Measurements from ENCODE around the gene TALDO1.
"Not testable (repeated sequence)": the region's sequence is repeated elsewhere in the genome, so short reads cannot be mapped to it uniquely, and the experiment has no call there.

TALDO1 gene

DNA sequence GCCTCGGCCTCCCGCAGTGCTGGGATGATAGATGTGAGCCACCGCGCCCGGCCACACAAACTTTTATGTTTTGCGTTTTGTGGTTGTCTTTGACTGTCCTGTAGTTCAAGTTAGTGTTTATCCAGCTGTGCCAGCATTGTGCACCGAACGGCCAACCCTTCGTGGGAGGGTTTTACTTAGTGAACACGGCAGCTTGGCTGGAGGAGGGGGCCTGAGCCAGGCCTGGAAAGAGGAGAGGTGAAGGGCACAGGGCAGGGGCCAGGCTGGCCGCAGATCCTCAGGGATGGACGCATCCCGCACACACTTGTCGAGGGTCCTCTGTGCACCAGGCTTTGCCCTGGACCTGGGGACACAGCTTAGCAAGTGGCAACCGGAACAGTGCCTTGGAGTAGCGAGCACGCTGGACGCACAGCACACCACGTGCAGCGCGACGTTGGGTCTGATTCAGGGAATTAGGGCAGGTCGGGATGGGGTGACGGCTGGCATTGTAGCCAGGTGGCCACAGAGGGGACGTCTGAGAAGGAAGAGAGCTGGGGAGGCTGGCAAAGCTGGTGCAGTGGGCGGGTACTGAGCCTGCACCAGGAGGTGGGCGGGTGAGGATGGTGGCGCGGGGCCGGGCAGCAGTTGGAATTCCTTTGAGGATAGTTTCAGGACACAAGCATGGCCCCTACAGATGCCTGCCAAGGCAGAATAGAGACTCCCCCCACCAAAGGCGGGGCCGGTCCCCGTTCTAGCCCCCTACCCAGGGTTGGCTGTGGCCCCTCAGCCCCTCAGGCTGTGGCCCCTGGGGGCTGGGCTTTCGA, 27.8 kb upstream of the TALDO1 start:
- DNase-seq (ENCODE audit: low spot score) = no peak

DNA sequence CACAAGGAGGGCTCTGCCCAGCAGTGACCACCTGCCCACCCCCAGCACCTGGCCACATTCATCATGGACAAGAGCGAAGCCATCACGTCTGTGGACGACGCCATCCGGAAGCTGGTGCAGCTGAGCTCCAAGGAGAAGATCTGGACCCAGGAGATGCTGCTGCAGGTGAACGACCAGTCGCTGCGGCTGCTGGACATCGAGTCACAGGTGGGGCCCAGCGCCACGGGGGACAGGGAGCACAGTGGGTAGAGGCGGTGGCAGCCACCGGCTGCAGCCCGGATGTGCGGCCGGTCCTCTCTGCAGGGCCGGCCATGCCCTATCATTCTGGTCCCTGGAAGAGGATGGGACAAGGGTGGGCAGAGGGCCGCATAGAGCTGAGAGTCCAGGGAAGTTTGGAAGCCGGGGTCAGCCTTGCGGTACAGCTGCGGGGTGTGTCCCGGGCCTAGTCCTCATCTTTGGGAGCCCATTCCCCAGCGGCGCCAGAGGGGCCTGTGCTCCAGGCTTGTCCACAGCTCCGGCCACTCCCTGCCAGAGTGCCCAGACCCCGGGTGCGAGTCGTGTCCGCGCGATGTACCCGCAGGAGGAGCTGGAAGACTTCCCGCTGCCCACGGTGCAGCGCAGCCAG, 27.1 kb upstream of the TALDO1 start:
- DNase-seq (ENCODE audit: low spot score) = no peak

DNA sequence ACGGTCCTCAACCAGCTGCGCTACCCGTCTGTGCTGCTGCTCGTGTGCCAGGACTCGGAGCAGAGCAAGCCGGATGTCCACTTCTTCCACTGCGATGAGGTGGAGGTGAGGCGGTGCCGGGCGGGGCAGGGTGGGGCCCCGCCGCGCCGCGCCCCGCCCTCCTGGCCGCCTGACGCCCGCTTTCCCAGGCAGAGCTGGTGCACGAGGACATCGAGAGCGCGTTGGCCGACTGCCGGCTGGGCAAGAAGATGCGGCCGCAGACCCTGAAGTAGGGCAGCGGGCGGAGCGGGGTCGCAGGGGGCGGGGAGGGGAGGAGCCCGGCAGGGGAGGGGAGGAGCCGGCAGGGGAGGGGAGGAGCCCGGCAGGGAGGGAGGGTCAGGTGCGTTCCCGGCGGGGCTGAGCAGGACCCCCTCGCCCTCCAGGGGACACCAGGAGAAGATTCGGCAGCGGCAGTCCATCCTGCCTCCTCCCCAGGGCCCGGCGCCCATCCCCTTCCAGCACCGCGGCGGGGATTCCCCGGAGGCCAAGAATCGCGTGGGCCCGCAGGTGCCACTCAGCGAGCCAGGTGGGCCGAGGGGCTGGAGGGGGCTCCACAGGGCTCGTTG, 26.5 kb upstream of the TALDO1 start:
- DNase-seq (ENCODE audit: low spot score) = no peak

DNA sequence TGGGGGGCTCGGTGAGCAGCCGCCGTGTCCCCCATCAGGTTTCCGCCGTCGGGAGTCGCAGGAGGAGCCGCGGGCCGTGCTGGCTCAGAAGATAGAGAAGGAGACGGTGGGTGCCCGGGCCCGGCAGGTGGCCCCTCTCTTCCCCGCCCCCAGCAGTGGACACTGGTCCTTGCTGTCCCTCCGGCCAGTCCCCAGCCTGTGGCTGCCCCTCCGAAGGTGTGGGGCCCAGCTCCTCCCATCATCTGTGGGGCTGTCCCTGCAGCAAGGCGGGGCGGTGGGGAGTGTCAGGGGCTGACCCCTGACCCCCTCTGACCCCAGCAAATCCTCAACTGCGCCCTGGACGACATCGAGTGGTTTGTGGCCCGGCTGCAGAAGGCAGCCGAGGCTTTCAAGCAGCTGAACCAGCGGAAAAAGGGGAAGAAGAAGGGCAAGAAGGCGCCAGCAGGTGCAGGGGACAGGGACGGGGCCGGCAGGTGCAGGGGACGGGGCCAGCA, 26.0 kb upstream of the TALDO1 start:
- DNase-seq (ENCODE audit: low spot score) = no peak

DNA sequence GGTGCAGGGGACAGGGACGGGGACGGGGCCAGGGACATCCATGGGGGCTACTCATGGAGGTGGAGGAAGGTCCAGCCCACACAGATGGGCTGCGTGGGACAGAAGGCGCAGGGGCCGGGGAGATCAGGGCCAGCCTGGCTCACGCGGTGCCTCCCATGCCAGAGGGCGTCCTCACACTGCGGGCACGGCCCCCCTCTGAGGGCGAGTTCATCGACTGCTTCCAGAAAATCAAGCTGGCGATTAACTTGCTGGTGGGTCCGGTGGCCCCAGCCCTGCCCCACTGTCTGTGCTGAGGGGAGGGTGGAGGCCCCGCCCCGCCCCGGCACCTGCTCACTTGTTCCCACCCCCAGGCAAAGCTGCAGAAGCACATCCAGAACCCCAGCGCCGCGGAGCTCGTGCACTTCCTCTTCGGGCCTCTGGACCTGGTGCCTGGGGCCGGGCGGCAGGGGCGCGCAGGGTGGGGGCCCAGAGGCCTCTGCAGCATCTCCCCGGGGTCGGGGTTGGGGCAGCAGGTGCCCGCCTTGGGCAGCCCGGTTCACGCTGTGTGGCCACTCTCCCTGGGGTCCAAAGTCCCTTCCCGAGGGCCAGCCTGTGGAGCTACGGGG, 25.4 kb upstream of the TALDO1 start:
- DNase-seq (ENCODE audit: low spot score) = no peak

DNA sequence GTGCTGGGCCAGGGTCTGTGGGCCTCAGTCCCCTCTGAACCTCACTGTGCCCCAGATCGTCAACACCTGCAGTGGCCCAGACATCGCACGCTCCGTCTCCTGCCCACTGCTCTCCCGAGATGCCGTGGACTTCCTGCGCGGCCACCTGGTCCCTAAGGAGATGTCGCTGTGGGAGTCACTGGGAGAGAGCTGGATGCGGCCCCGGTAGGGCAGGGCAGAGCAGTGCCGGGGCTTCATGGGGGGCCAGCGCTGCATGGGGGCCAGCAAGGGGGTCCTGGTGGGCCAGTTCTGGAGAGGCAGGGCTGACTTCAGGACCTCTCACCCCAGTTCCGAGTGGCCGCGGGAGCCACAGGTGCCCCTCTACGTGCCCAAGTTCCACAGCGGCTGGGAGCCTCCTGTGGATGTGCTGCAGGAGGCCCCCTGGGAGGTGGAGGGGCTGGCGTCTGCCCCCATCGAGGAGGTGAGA, 24.9 kb upstream of the TALDO1 start:
- DNase-seq (ENCODE audit: low spot score) = no peak

DNA sequence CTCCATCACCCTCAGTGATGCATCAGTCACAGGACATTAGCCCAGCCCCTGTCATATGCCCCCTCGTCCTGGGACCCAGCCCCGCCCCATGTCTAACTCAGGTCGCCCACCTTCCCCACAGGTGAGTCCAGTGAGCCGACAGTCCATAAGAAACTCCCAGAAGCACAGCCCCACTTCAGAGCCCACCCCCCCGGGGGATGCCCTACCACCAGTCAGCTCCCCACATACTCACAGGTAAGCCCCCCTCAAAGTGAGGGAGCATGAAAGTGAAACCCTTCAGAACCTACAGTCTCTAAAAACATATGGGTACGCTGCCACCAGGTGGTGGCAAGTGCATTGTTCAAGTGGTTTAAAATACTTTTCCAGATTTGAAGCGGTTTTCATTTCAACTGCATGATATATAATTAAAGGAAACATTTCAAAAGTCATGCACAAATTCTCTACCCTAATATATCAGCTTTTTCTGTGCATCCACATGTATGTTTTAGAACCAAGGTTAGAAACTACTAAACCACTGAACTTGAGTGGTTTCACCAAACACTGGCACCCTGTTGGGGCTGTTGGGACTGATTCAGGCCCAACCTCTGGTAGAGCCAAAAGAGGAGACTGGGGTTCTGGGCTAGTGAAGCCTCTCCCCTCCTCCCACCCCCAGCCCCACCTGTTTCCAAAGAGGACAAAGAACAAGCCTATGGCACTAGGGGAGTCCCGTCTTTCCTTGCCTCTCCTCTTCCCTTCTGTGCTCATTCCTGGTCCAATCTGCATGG, 24.0 kb upstream of the TALDO1 start:
- DNase-seq (ENCODE audit: low spot score) = peak; percentile 75

DNA sequence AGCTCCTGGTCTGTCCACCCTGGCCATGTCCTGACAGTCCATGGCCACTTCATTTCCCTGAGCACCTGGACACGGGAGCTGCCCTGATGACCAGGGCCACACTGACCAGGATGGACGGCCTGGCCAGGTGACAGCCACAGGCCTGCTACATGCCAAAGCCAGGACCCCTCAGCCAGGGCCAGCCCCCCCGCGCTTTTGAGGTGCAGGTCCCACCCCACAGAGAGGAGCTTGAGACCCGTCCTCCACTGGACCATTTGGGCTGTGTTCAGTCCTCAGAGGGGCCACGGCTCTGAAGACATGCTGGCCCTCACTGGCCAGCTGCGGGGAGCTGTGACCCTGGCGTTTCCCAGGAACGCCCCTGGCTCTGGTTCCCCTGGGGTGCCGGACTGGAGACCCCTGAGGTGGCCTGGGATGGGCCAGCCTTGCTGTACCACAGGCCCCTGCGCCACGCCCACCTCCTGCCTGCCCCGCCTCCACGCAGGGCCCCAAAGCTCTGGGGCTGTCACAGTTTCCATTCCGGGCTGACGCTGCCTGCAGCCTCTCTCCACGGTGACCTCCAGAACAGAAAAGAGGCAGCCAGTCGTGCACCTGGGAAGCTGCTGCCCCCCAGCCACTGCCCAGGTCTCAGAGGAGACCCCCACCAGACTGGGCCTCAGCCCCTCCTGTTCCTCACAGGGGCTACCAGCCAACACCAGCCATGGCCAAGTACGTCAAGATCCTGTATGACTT, 23.1 kb upstream of the TALDO1 start:
- DNase-seq (ENCODE audit: low spot score) = no peak

DNA sequence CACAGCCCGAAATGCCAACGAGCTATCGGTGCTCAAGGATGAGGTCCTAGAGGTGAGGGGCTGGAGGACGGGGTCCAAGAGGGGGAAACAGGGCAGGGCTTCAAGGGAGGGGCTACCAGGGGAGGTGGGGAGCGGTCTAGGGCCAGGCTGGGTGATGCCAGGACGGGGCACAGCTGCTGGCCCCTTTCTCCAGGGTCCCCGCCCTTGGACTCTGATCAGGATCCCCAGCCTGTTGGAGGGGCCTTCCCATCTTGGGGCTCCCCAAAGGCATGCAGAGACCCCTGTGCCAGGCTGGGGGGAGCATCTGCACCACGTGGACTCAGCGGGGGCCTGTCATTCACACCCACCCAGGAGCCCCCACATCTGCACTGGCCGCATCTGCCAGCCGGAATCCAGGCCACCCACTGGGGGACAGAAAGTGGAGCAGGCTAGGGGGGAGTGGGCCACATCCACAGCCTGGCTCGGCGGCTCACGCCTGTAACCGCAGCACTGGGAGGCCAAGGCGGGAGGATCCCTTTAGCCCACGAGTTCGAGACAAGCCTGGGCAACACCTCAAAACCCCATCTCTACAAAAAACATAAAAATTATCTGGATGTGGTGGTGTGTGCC, 22.4 kb upstream of the TALDO1 start:
- DNase-seq (ENCODE audit: low spot score) = no peak

DNA sequence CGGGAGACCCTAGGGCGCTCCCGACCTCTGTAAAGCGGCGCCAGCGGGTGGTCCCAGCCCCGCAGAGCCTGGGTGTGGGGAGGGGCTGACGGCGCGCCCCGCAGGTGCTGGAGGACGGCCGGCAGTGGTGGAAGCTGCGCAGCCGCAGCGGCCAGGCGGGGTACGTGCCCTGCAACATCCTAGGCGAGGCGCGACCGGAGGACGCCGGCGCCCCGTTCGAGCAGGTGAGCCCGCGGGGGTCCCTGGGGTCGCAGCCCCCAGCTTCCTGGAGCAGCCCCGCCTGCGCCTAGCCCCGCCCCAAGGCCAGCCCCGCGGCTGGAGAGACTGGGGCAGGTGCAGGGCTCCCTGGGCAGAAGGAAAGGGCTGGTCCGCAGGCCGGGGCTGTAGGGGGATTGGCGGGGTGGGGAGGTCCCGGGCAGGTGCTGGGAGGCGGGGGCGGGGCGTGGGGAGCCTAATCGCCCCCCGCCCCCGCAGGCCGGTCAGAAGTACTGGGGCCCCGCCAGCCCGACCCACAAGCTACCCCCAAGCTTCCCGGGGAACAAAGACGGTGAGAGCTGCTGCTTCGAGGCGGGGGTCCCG, 21.6 kb upstream of the TALDO1 start:
- DNase-seq (ENCODE audit: low spot score) = no peak

DNA sequence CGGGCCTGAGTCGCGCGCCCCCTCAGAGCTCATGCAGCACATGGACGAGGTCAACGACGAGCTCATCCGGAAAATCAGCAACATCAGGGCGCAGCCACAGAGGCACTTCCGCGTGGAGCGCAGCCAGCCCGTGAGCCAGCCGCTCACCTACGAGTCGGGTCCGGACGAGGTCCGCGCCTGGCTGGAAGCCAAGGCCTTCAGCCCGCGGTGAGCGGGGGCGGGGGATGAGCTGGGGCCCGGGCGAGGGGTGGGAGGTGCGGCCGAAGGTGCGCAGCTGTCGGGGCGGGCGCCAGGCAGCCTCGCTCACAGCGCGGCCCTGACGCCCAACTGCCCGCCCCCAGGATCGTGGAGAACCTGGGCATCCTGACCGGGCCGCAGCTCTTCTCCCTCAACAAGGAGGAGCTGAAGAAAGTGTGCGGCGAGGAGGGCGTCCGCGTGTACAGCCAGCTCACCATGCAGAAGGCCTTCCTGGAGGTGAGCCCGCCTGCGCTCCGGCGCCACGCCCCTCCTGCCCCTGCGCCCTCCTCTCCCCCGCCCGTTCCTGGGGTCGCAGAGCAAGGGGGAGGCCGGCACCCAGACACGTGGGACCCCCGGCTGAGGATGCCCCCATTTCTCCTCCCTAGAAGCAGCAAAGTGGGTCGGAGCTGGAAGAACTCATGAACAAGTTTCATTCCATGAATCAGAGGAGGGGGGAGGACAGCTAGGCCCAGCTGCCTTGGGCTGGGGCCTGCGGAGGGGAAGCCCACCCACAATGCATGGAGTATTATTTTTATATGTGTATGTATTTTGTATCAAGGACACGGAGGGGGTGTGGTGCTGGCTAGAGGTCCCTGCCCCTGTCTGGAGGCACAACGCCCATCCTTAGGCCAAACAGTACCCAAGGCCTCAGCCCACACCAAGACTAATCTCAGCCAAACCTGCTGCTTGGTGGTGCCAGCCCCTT, 20.7 kb upstream of the TALDO1 start:
- DNase-seq (ENCODE audit: low spot score) = no peak

DNA sequence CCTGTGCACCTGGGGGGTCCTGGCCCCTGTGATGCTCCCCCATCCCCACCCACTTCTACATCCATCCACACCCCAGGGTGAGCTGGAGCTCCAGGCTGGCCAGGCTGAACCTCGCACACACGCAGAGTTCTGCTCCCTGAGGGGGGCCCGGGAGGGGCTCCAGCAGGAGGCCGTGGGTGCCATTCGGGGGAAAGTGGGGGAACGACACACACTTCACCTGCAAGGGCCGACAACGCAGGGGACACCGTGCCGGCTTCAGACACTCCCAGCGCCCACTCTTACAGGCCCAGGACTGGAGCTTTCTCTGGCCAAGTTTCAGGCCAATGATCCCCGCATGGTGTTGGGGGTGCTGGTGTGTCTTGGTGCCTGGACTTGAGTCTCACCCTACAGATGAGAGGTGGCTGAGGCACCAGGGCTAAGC, 20.0 kb upstream of the TALDO1 start:
- no peak for DNase-seq (ENCODE audit: low spot score)

DNA sequence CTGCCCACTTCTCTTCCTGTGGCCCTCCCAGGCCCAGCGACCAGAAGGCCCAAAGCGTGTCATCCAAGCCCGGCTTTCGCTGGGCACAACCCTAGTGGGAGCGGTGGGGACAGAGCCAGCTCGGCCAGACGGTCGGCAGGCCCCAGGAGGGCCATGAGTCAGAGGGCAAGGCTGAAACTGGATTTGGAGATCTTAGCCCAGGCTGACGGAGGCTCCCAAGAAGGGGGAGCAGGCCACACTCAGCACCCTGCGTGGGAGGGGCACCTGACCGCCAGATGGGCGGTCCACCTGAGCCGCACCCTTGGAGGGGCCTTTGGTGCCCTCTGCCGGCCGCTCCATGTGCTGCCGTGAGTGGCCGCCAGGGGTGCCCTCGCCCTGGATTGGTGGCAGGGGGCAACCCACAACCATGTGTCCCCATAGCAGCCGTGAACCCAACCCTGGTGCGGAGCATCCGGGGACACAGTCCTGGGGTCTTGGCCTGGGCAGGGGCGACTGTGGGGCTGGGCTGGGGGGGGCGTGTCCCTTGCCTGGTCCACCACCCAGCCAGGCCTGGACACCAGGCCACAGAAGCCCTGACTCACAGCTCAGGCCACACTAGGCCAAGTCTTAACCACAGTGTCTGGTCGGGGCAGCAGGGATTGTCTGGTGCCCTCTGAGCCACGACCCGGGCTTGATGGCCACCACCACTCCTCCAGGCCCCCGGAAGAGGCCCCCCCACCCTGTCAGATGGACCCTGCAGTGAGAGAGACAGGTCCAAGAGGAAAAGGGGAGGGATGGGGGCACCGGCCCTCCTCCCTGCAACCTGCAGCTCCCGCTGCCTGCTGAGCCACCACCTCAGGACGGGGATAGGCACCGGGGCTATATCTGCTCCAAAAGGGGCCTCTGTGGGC, 19.2 kb upstream of the TALDO1 start:
- peak; percentile 85 for DNase-seq (ENCODE audit: low spot score)

DNA sequence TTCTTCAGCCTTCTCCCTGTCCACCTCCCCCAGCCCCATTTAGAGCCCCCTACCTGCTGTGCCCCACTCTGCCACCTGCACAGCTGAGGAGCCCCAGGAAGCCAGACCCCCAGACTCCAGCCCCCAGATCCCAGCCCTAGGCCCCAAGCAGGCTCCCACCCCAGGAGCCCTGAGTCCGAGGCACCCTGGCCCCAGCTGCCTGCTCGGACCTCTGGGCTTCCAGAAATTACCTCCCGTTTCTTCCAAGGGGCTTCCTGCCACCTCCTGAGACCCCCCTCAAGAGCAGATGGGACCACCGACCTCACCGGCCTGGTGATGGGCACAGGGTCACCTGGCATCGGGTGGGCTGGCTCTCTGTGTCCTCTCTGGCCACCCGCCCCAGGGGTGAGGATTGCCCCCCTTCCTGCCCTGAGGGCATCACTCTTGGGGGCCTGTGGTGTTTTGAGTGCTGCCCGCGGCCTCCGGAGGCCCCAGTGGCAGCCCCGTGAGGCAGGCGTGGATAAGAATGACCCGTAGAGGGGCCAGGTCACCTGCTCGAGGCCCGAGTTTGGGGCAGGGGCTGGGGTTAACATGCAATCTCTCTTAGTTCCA, 18.3 kb upstream of the TALDO1 start:
- no peak for DNase-seq (ENCODE audit: low spot score)

DNA sequence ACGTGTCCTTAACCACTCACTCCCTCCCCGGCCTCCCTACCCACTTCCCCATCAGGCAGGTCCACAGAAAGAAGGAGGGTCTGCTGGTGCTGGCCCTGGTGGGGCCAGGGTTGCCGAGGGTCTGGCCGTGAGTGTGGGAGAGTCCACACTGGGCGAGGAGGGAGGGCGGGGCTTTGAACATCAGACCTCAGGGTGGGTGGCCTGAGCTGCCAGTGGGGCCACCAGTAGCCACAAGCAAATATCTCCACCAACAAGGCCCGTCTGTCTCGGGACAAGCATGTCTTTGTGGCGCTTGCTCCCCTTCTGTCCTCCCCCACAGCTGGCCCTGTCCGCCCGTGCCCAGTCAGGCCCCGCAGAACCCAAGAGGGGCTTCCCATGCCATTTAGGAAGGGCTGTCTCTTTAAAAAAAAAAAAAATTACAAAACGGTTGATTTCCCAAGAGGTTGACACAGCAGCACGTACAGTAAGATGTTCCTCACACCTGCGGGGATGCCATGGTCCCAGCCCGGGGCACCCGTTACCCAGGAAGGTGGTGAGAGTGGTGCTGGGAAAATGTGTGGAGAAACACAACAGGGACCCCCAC, 17.7 kb upstream of the TALDO1 start:
- DNase-seq (ENCODE audit: low spot score) = no peak

DNA sequence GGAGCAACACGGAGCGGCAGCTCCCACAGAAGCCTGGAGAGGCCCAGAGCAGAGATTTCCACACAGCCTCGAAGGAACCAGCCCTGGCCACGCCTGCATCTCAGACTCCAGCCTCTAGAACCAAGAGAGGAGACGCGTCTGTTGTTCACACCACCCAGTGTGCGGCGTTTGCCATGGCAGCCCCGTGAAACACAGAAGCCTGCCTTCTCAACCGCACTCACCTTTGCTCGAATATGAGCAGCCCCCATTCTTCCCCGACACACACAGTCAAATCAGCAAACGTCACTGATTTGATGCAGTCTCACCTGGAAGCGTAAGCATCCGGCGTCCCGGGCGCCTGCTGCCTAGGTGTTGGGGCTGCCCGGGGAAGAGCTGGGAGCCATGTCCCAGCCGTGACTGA, 14.2 kb upstream of the TALDO1 start:
- DNase-seq (ENCODE audit: low spot score) = no peak

DNA sequence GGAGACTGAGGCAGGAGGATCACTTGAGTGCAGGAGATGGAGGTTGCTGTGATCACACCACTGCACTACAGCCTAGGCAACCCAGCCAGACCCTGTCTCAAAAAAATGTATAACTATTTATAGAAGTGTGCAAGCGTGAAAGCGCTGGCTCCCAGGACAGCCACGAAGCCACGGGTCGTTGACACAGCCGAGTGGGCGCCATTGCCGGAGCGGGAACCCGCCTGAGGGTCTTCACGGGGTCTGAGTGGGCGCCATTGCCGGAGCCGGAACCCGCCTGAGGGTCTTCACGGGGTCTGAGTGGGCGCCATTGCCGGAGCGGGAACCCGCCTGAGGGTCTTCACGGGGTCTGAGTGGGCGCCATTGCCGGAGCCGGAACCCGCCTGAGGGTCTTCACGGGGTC, 12.7 kb upstream of the TALDO1 start:
- DNase-seq (ENCODE audit: low spot score) = not testable (repeated sequence)

Data from hematopoietic multipotent progenitor cell treated with erythropoietin and hydrocortisone succinate and interleukin-3 and kit ligand, for 15 days (in vitro differentiated cells).